B cell (primary cell): ENCODE results near the gene TRNT1. TPM values are rescaled to one million over a fixed set of nuclear protein-coding genes. Genes with fewer than 3 reads are reported as not detected.

Experiments
- ATAC-seq: fragments of 200-7000 bp; cut with Tn5 transposase; one replicate; pipeline ENCODE4 v1.10.0; 2021; ENCODE audit warnings: low read depth, mild to moderate bottlenecking, moderate number of reproducible peaks, moderate library complexity
- CTCF ChIA-PET: fragments of 350-600 bp; sonication (Branson Sonifier 250); formaldehyde crosslinking; loops from one replicate; lab custom pipeline; 2021; ENCODE audit warnings: antibody characterized with exemption, inconsistent platforms; lab: Charles Lee
- POLR2A ChIA-PET: fragments of 350-600 bp; sonication (Branson Sonifier 250); formaldehyde crosslinking; loops from one replicate; lab custom pipeline; 2021; ENCODE audit warnings: antibody characterized with exemption; lab: Charles Lee
- DNase-seq: peaks from one replicate; pipeline ENCODE4 v3.0.0; 2013
- H2AFZ ChIP-seq: 2 replicates; pipeline ENCODE4 v1.6.1; 2012; ENCODE audit warnings: mild to moderate bottlenecking, low read depth, low read length; ENCODE audit not compliant: insufficient read depth, poor library complexity, severe bottlenecking
- H3K27ac ChIP-seq, 2 donors: 1 replicate in 1 of 2; 2 replicates in 1 of 2; pipeline ENCODE4 v1.5.1; 2012 to 2013; ENCODE audit warnings: low read length in 2 of 2, mild to moderate bottlenecking in 2 of 2, moderate library complexity in 1 of 2
- H3K27me3 ChIP-seq, 4 experiments: fragments of 200-600 bp in 1 of 4; sonication (generic) in 1 of 4; replicated peaks in 1 of 4; 1 replicate in 2 of 4; 2 replicates in 2 of 4; pipeline versions ENCODE4 v1.6.1 to v1.7.0; 2013 to 2016; ENCODE audit warnings: low read length in 3 of 4, mild to moderate bottlenecking in 2 of 4, mixed read lengths in 1 of 4, moderate library complexity in 1 of 4; ENCODE audit not compliant: insufficient read depth in 4 of 4, control insufficient read depth in 3 of 4; ENCODE audit errors: control extremely low read depth in 1 of 4
- H3K36me3 ChIP-seq, 2 experiments: replicated peaks in 1 of 2; 1 replicate in 1 of 2; 2 replicates in 1 of 2; pipeline versions ENCODE4 v1.6.1 to v1.7.1; 2013; ENCODE audit warnings: low read length in 1 of 2; ENCODE audit not compliant: insufficient read depth in 2 of 2, control insufficient read depth in 1 of 2; ENCODE audit errors: control extremely low read depth in 1 of 2, extremely low read depth in 1 of 2
- H3K4me1 ChIP-seq, 2 donors: fragments of 200-600 bp in 1 of 2; sonication (generic) in 1 of 2; 1 replicate in 1 of 2; 2 replicates in 1 of 2; pipeline versions ENCODE4 v1.5.1 to v1.6.1; 2013 to 2017; ENCODE audit warnings: low read length in 2 of 2; ENCODE audit not compliant: control insufficient read depth in 2 of 2, insufficient read depth in 2 of 2
- H3K4me2 ChIP-seq: replicated peaks from 2 replicates; pipeline ENCODE3; 2012; ENCODE audit warnings: mild to moderate bottlenecking, low read depth, low read length; ENCODE audit not compliant: poor library complexity, severe bottlenecking
- H3K4me3 ChIP-seq, 5 experiments: fragments of 200-600 bp in 1 of 5; sonication (generic) in 1 of 5; 1 replicate in 3 of 5; 2 replicates in 2 of 5; pipeline versions ENCODE4 v1.5.1 to v1.7.0; 2011 to 2016; ENCODE audit warnings: low read length in 4 of 5, mild to moderate bottlenecking in 4 of 5, low read depth in 2 of 5, control low read depth in 1 of 5, moderate library complexity in 1 of 5; ENCODE audit not compliant: insufficient read depth in 1 of 5; ENCODE audit errors: control extremely low read depth in 1 of 5, extremely low read depth in 1 of 5
- H3K79me2 ChIP-seq: fragments of 200-600 bp; sonication (generic); one replicate; pipeline ENCODE4 v1.6.0; 2016; ENCODE audit warnings: low read length; ENCODE audit not compliant: control insufficient read depth, insufficient read depth
- H3K9ac ChIP-seq: fragments of 200-600 bp; sonication (generic); 2 replicates; pipeline ENCODE4 v1.6.1; 2017; ENCODE audit warnings: mild to moderate bottlenecking, low read length, moderate library complexity
- H3K9me3 ChIP-seq, 3 donors: one replicate each; pipeline versions ENCODE4 v1.6.1 to v1.7.1; 2013; ENCODE audit warnings: low read length in 2 of 3; ENCODE audit not compliant: control insufficient read depth in 2 of 3, insufficient read depth in 1 of 3; ENCODE audit errors: control extremely low read depth in 1 of 3
- H4K20me1 ChIP-seq: 2 replicates; pipeline ENCODE4 v1.6.0; 2012; ENCODE audit warnings: mild to moderate bottlenecking, low read length; ENCODE audit not compliant: insufficient read depth, control insufficient read depth, poor library complexity, severe bottlenecking
- H3K27ac Mint-ChIP-seq: one replicate; pipeline ENCODE4 v1.8.0; 2021; ENCODE audit warnings: mixed read lengths
- H3K27me3 Mint-ChIP-seq: one replicate; pipeline ENCODE4 v1.8.0; 2021; ENCODE audit warnings: mixed read lengths
- H3K4me1 Mint-ChIP-seq: one replicate; pipeline ENCODE4 v1.8.0; 2021; ENCODE audit warnings: mixed read lengths
- H3K4me3 Mint-ChIP-seq: one replicate; pipeline ENCODE4 v1.8.0; 2021; ENCODE audit warnings: mixed read lengths
- H3K9me3 Mint-ChIP-seq: one replicate; pipeline ENCODE4 v1.8.0; 2022; ENCODE audit warnings: mixed read lengths; ENCODE audit not compliant: insufficient read depth
- CTCF ChIP-seq: fragments of 200-600 bp; IDR thresholded peaks from one replicate; pipeline ENCODE4 v1.8.0; 2022; ENCODE audit warnings: antibody characterized with exemption, mild to moderate bottlenecking
- EZH2 ChIP-seq: IDR thresholded peaks from 2 replicates; pipeline ENCODE4 v1.6.1; 2012; ENCODE audit warnings: borderline replicate concordance, low read depth, mild to moderate bottlenecking, moderate library complexity, low read length; ENCODE audit not compliant: insufficient read depth, poor library complexity, severe bottlenecking
- WGBS: methylation state at CpG from one replicate; pipeline ENCODE4 v1.1.5; 2013; ENCODE audit warnings: missing lambda C conversion rate; ENCODE audit not compliant: insufficient coverage; 5-methylcytosine and 5-hydroxymethylcytosine counted together
- intact Hi-C: fragments of 100-400 bp; cut with micrococcal nuclease; formaldehyde crosslinking; loops from one replicate; pipeline ENCODE4 v1.10.0; 2022
- polyA plus RNA-seq: library from polyadenylated mRNA; depleted of rRNA; stranded (reverse); fragments of >200 nt; gene quantifications from 2 replicates; pipeline ENCODE4 v1.2.3, GENCODE V29; 2012
- total RNA-seq, 2 donors: library from RNA; stranded (reverse); fragments of 120-200 nt in 1 of 2; gene quantifications; 1 replicate in 1 of 2; 2 replicates in 1 of 2; pipeline versions ENCODE4 v1.2.3 to v1.2.4, GENCODE V29; 2013 to 2022

The TRNT1 gene
- total and polyA plus RNA-seq, 2 donors (not counting 1 experiment from before 2014, with no cell fraction given): 4.5 to 40.6 TPM

- Mint-ChIP-seq H3K9me3 (no peaks in the 10 kb centered on the region), H3K27ac (no peak overlapping the region), H3K27me3 (no peaks in the 10 kb centered on the region), H3K4me3 (no peak overlapping the region), H3K4me1 (peaks cover 33% of the 10 kb centered on the region)
- Histone ChIP-seq H2AFZ (no peak overlapping the region), H3K4me1 (peaks cover 24 to 25% of the 10 kb centered on the region in 2 donors), H3K9me3 (no peaks in the 10 kb centered on the region), H3K36me3 (no peaks in the 10 kb centered on the region), H4K20me1 (no peaks in the 10 kb centered on the region), H3K9ac (no peak overlapping the region), H3K27me3 (no peaks in the 10 kb centered on the region), H3K4me2 (no peak overlapping the region), H3K79me2 (no peaks in the 10 kb centered on the region), H3K27ac (no peak overlapping the region), H3K4me3 (no peak overlapping the region)
- DNase-seq (no peak), ATAC-seq (no peak)
- TF ChIP-seq CTCF: no peak
- TF ChIP-seq EZH2: no peak
- POLR2A ChIA-PET: interaction anchor here (0.6 kb wide), 1 partner anchor 27 kb away, joined by 3 read pairs; no protein-coding TSS in a partner anchor
- intact Hi-C loops: no loop called here
- CTCF ChIA-PET: no interaction called here
These were observed 39.5 kb upstream of the TRNT1 start for GRCh38 chr3:3087279-3087678.

GRCh38 chr3:3087716-3088465 lies 38.8 kb upstream of the TRNT1 start:
- no peaks in the 10 kb centered on the region for H3K27me3 ChIP-seq
- no peaks in the 10 kb centered on the region for H3K9me3 ChIP-seq
- POLR2A ChIA-PET: no interaction called here
- H3K79me2 ChIP-seq: no peaks in the 10 kb centered on the region
- WGBS: 84% methylated on average over 5 of the region's 7 CpGs
- H3K4me1 ChIP-seq: peaks cover 18 to 19% of the 10 kb centered on the region in 2 donors
- no peak overlapping the region for H3K27ac ChIP-seq
- Mint-ChIP-seq H3K27ac (no peak overlapping the region), H3K4me1 (peaks cover 27% of the 10 kb centered on the region), H3K9me3 (no peaks in the 10 kb centered on the region), H3K27me3 (no peaks in the 10 kb centered on the region), H3K4me3 (no peak overlapping the region)
- H3K4me3 ChIP-seq: no peak overlapping the region
- CTCF ChIA-PET: interaction anchor here (0.6 to 1.4 kb wide), 2 partner anchors 42 to 642 kb away, joined by 3 to 5 read pairs; no protein-coding TSS in a partner anchor
- TF ChIP-seq CTCF (no peak), EZH2 (no peak)
- no peak overlapping the region for H3K9ac ChIP-seq
- ATAC-seq (no peak), DNase-seq (no peak)
- intact Hi-C loops: no loop called here
- no peak overlapping the region for H3K4me2 ChIP-seq
- no peak overlapping the region for H2AFZ ChIP-seq
- no peaks in the 10 kb centered on the region for H4K20me1 ChIP-seq
- H3K36me3 ChIP-seq: no peaks in the 10 kb centered on the region
